Activated T-helper 1 cell treated with anti-CD3 and anti-CD28 coated beads, Interleukin-12 subunit alpha, Interleukin-12 subunit beta, Interleukin-2, Interleukin-4 antibody, amounts not matched to agents 30 ng/mL and 10 ng/mL and 1 ng/mL, durations not matched to agents 14 hours and 24 hours and 36 hours (primary cell): ENCODE measurements around the gene HDGFL2. TPM values are rescaled to one million over a fixed set of nuclear protein-coding genes. Genes with fewer than 3 reads are reported as not detected.

Experiments used
- DNase-seq: peaks from one replicate; pipeline ENCODE4 v3.0.0; 2021; ENCODE audit warnings: low spot score
- H3K27ac Mint-ChIP-seq: one replicate; pipeline ENCODE4 v1.8.0; 2021; ENCODE audit warnings: mild to moderate bottlenecking, mixed read lengths
- H3K27me3 Mint-ChIP-seq: one replicate; pipeline ENCODE4 v1.8.0; 2022; ENCODE audit warnings: mild to moderate bottlenecking, moderate library complexity, mixed read lengths; ENCODE audit not compliant: insufficient read depth
- H3K36me3 Mint-ChIP-seq: one replicate; pipeline ENCODE4 v1.8.0; 2021; ENCODE audit warnings: low read depth, mixed read lengths
- H3K4me1 Mint-ChIP-seq: one replicate; pipeline ENCODE4 v1.8.0; 2021; ENCODE audit warnings: low read depth, mixed read lengths
- H3K4me3 Mint-ChIP-seq: one replicate; pipeline ENCODE4 v1.8.0; 2021; ENCODE audit warnings: mild to moderate bottlenecking, moderate library complexity, mixed read lengths
- H3K9me3 Mint-ChIP-seq: one replicate; pipeline ENCODE4 v1.8.0; 2021; ENCODE audit warnings: mixed read lengths
- intact Hi-C: fragments of 100-400 bp; cut with micrococcal nuclease; formaldehyde crosslinking; loops from one replicate; pipeline ENCODE4 v1.15.1; 2024
- total RNA-seq: library from RNA; stranded (reverse); gene quantifications from 2 replicates; pipeline ENCODE4 v1.2.3, GENCODE V29; 2022

HDGFL2 gene
- total RNA-seq, 1 donor from 2014 or later: 66.4 TPM

- no peak for DNase-seq
- no peak overlapping the region for H3K27ac Mint-ChIP-seq
- peaks cover 7% of the 10 kb centered on the region for H3K4me1 Mint-ChIP-seq
- H3K4me3 Mint-ChIP-seq: no peak overlapping the region
- no peaks in the 10 kb centered on the region for H3K27me3 Mint-ChIP-seq
- H3K9me3 Mint-ChIP-seq: no peaks in the 10 kb centered on the region
- H3K36me3 Mint-ChIP-seq: peaks cover 26% of the 10 kb centered on the region
- intact Hi-C loops: no loop called here
These were observed 35.0 kb upstream of the HDGFL2 start for GRCh38 chr19:4437103-4437502.

- DNase-seq: no peak
- no peaks in the 10 kb centered on the region for H3K27me3 Mint-ChIP-seq
- H3K27ac Mint-ChIP-seq: no peak overlapping the region
- H3K4me1 Mint-ChIP-seq: peaks cover 10% of the 10 kb centered on the region
- intact Hi-C loops: no loop called here
- H3K4me3 Mint-ChIP-seq: no peak overlapping the region
- H3K36me3 Mint-ChIP-seq: peaks cover 27% of the 10 kb centered on the region
- no peaks in the 10 kb centered on the region for H3K9me3 Mint-ChIP-seq
These were observed 32.9 kb upstream of the HDGFL2 start for GRCh38 chr19:4439243-4439642.

GRCh38 chr19:4441994-4442818, 29.9 kb upstream of the HDGFL2 start:
- no peaks in the 10 kb centered on the region for H3K27me3 Mint-ChIP-seq
- H3K36me3 Mint-ChIP-seq: peaks cover 18% of the 10 kb centered on the region
- intact Hi-C loops: no loop called here
- H3K4me1 Mint-ChIP-seq: peaks cover 6% of the 10 kb centered on the region
- no peak for DNase-seq
- H3K9me3 Mint-ChIP-seq: no peaks in the 10 kb centered on the region
- H3K4me3 Mint-ChIP-seq: no peak overlapping the region
- H3K27ac Mint-ChIP-seq: peak overlapping the region; percentile 55

GRCh38 chr19:4442819-4443146, 29.3 kb upstream of the HDGFL2 start:
- intact Hi-C loops: no loop called here
- H3K4me3 Mint-ChIP-seq: no peak overlapping the region
- no peaks in the 10 kb centered on the region for H3K9me3 Mint-ChIP-seq
- no peak overlapping the region for H3K27ac Mint-ChIP-seq
- peaks cover 6% of the 10 kb centered on the region for H3K4me1 Mint-ChIP-seq
- H3K36me3 Mint-ChIP-seq: peaks cover 21% of the 10 kb centered on the region
- no peaks in the 10 kb centered on the region for H3K27me3 Mint-ChIP-seq
- DNase-seq: no peak

GRCh38 chr19:4443188-4443587, 28.9 kb upstream of the HDGFL2 start:
- DNase-seq: no peak
- no peak overlapping the region for H3K27ac Mint-ChIP-seq
- no peak overlapping the region for H3K4me3 Mint-ChIP-seq
- H3K9me3 Mint-ChIP-seq: no peaks in the 10 kb centered on the region
- H3K4me1 Mint-ChIP-seq: peaks cover 6% of the 10 kb centered on the region
- intact Hi-C loops: no loop called here
- no peaks in the 10 kb centered on the region for H3K27me3 Mint-ChIP-seq
- H3K36me3 Mint-ChIP-seq: peaks cover 20% of the 10 kb centered on the region

- H3K27ac Mint-ChIP-seq: no peak overlapping the region
- H3K36me3 Mint-ChIP-seq: peaks cover 23% of the 10 kb centered on the region
- no peaks in the 10 kb centered on the region for H3K27me3 Mint-ChIP-seq
- DNase-seq: no peak
- H3K4me3 Mint-ChIP-seq: no peak overlapping the region
- H3K9me3 Mint-ChIP-seq: no peaks in the 10 kb centered on the region
- H3K4me1 Mint-ChIP-seq: peaks cover 6% of the 10 kb centered on the region
- intact Hi-C loops: no loop called here
These were observed 27.9 kb upstream of the HDGFL2 start for GRCh38 chr19:4443966-4444764.

- Mint-ChIP-seq H3K27me3 (no peaks in the 10 kb centered on the region), H3K4me1 (peaks cover 6% of the 10 kb centered on the region), H3K36me3 (peaks cover 25% of the 10 kb centered on the region), H3K9me3 (no peaks in the 10 kb centered on the region), H3K4me3 (no peak overlapping the region), H3K27ac (no peak overlapping the region)
- intact Hi-C loops: no loop called here
- DNase-seq: no peak
These were observed 27.0 kb upstream of the HDGFL2 start for GRCh38 chr19:4444765-4445741.

- intact Hi-C loops: no loop called here
- H3K4me1 Mint-ChIP-seq: peaks cover 6% of the 10 kb centered on the region
- no peak overlapping the region for H3K27ac Mint-ChIP-seq
These were observed 26.0 kb upstream of the HDGFL2 start for GRCh38 chr19:4445963-4446703.

GRCh38 chr19:4446704-4447200, 25.3 kb upstream of the HDGFL2 start:
- H3K4me1 Mint-ChIP-seq: peaks cover 6% of the 10 kb centered on the region

More at GRCh38 chr19:4445963-4446703, 26.0 kb upstream of the HDGFL2 start:
- Mint-ChIP-seq H3K27me3 (no peaks in the 10 kb centered on the region), H3K36me3 (peaks cover 22% of the 10 kb centered on the region), H3K9me3 (no peaks in the 10 kb centered on the region), H3K4me3 (no peak overlapping the region)
- no peak for DNase-seq

GRCh38 chr19:4447327-4448146, 24.6 kb upstream of the HDGFL2 start:
- H3K27ac Mint-ChIP-seq: no peak overlapping the region
- no peaks in the 10 kb centered on the region for H3K9me3 Mint-ChIP-seq
- no peaks in the 10 kb centered on the region for H3K27me3 Mint-ChIP-seq
- H3K4me1 Mint-ChIP-seq: no peaks in the 10 kb centered on the region
- intact Hi-C loops: no loop called here
- H3K36me3 Mint-ChIP-seq: peaks cover 18% of the 10 kb centered on the region
- no peak overlapping the region for H3K4me3 Mint-ChIP-seq
- no peak for DNase-seq

More at GRCh38 chr19:4446704-4447200, 25.3 kb upstream of the HDGFL2 start:
- intact Hi-C loops: no loop called here
- H3K36me3 Mint-ChIP-seq: peaks cover 22% of the 10 kb centered on the region
- no peak for DNase-seq
- no peak overlapping the region for H3K27ac Mint-ChIP-seq
- no peak overlapping the region for H3K4me3 Mint-ChIP-seq
- H3K27me3 Mint-ChIP-seq: no peaks in the 10 kb centered on the region
- H3K9me3 Mint-ChIP-seq: no peaks in the 10 kb centered on the region

- Mint-ChIP-seq H3K9me3 (no peaks in the 10 kb centered on the region), H3K27me3 (no peaks in the 10 kb centered on the region), H3K4me1 (no peaks in the 10 kb centered on the region), H3K36me3 (peaks cover 17% of the 10 kb centered on the region), H3K4me3 (no peak overlapping the region), H3K27ac (no peak overlapping the region)
- intact Hi-C loops: no loop called here
- no peak for DNase-seq
These were observed 23.7 kb upstream of the HDGFL2 start for GRCh38 chr19:4448147-4448985.
